AG04449 (cell line): ENCODE measurements around the gene ATP13A1.

Experiments
- CTCF ChIA-PET: fragments of 350-600 bp; formaldehyde crosslinking; extraction: SDS; loops from one replicate; lab custom pipeline; 2021; ENCODE audit warnings: antibody characterized with exemption; lab: Yijun Ruan, JAX
- POLR2A ChIA-PET: fragments of 400-600, 350-600 bp; formaldehyde crosslinking; extraction: SDS; loops from one replicate; lab custom pipeline; 2020; ENCODE audit warnings: antibody characterized with exemption, inconsistent platforms; lab: Yijun Ruan, JAX
- DNase-seq: peaks from one replicate; pipeline ENCODE4 v3.0.0-alpha.2; 2010; ENCODE audit warnings: low read depth, low spot score
- H3K4me3 ChIP-seq: 2 replicates; pipeline ENCODE4 v1.5.1; 2011; ENCODE audit warnings: low read depth, mild to moderate bottlenecking, control low read depth, low read length
- TF ChIP-seq, protein P1 (sequence below): IDR thresholded peaks from one replicate; pipeline ENCODE4 v1.5.1; 2011; ENCODE audit warnings: mild to moderate bottlenecking, moderate library complexity, low read length, control low read depth, inconsistent platforms; ENCODE audit not compliant: insufficient read depth; ENCODE audit errors: missing control alignments

Gene ATP13A1

GRCh38 chr19:19649155-19649554, 14.3 kb downstream of the ATP13A1 start:
- TF ChIP-seq, protein P1, sequence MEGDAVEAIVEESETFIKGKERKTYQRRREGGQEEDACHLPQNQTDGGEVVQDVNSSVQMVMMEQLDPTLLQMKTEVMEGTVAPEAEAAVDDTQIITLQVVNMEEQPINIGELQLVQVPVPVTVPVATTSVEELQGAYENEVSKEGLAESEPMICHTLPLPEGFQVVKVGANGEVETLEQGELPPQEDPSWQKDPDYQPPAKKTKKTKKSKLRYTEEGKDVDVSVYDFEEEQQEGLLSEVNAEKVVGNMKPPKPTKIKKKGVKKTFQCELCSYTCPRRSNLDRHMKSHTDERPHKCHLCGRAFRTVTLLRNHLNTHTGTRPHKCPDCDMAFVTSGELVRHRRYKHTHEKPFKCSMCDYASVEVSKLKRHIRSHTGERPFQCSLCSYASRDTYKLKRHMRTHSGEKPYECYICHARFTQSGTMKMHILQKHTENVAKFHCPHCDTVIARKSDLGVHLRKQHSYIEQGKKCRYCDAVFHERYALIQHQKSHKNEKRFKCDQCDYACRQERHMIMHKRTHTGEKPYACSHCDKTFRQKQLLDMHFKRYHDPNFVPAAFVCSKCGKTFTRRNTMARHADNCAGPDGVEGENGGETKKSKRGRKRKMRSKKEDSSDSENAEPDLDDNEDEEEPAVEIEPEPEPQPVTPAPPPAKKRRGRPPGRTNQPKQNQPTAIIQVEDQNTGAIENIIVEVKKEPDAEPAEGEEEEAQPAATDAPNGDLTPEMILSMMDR, result no peak
- no peak for DNase-seq
- ChIA-PET CTCF (interaction anchor here (0.6 to 8.0 kb wide), 2 partner anchors 116 to 205 kb away, joined by 3 to 279 read pairs; partner anchors contain the start of genes CILP2 and YJEFN3), POLR2A (no interaction called here)
- no peak overlapping the region for H3K4me3 ChIP-seq

- H3K4me3 ChIP-seq, result no peak overlapping the region
- TF ChIP-seq, protein P1, result no peak
- DNase-seq, result no peak
- CTCF ChIA-PET, result interaction anchor here (8.0 kb wide), 1 partner anchor 114 kb away, joined by 279 read pairs; the partner anchor contains the start of genes CILP2 and YJEFN3
- POLR2A ChIA-PET, result no interaction called here
Observed at GRCh38 chr19:19647037-19647835, 16.2 kb downstream of the ATP13A1 start.

DNA sequence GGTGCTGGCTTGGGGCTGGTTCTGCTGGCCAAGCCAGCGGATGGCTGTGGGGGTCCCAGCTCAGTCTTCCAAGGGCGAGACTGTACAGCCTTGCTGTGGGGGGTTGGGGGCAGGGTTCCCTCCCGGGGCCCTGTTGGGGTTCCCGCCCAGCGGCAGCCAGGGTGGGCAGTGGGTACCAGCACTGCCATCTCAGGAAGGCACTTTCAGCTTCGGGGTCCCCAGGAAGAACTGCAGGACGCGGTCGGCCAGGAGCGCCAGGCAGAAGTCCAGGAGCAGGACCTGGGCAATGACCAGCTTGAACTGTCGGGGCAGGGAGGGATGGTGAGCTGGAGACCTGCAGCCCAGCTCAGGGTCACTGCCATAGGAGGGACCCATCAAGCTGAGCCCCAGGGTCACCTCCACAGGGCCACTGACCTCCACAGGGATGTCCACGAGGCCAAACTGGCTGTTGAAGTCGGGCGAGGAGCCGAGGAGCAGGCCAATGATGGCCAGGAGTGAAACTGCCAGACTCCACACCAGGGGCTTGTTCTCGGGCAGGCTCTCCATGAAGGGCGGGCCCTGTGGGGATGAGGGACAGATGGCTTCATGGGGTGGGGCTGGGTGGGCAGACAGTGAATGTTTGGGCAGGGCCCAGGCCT, 18.1 kb downstream of the ATP13A1 start:
- TF ChIP-seq, protein P1, result no peak
- no peak overlapping the region for H3K4me3 ChIP-seq
- ChIA-PET CTCF (interaction anchor here (1.2 to 8.0 kb wide), 8 partner anchors 7 to 112 kb away, joined by 3 to 279 read pairs (median 27); partner anchors contain the start of genes ATP13A1, CILP2 and YJEFN3), POLR2A (no interaction called here)
- DNase-seq, result no peak

DNA sequence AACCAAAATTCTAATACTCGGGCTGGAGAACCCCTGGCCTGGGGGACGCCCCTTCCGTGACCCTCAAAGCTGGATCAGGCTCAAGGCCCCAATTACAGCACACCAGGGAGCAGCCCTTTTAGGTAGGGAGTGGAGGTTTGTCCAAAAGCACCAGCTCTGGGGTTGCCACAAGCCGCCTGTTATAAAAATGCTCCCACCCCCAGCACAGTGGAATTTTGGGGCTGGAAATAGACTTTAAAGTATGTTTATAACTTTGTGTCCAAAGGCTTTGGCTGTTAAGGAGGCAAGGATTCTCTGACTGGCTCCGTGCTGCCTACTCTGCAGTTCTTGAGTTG, 19.5 kb downstream of the ATP13A1 start:
- H3K4me3 ChIP-seq, result no peak overlapping the region
- ChIA-PET CTCF (interaction anchor here (0.6 to 8.0 kb wide), 28 partner anchors 9 to 140 kb away, joined by 3 to 279 read pairs (median 5); partner anchors contain the start of genes ATP13A1, CILP2, LPAR2 and NDUFA13), POLR2A (no interaction called here)
- TF ChIP-seq, protein P1, result no peak
- DNase-seq, result no peak

DNA sequence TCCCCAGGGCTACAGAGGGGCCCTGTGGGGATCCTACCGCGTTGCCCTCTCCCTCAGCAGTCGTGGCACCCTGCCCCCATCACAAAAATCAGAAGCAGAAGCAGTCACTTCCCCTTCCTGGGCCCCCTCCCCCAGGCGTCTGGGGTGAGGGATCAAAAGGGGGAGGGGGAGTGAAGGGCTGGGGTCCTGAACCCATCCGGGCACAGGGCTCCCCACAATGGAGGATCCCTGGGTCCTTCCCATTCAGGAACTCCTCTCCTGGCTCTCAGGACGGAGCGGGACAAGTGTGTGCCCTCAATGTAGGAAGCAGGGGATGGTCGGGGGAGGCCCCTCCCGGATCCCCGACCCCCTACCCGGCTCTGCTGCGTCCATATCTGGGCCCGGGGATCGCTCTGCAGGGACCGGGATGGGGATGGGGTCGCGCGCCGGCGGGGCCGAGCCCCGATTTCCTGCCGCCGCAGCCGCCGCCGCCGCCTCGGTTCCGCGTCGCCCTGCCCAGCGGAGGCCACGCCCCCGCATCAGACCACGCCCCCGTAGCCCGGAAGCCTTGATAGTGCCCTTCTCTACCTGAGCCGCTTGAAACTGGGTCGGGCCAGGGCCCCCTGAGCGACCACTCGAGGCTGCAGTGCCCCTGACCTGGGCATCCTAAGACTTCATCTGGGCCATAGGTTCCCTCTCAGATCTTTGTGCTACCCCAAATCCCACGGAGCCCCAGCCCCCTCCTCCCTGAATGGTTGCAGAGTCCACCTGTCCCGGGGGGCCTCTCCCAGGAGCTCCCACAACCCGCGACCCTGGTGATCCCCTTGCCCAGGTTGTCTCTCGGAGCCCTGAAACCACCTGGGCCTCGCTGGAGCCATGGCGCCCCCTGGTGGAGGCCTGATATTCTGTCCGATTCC, 20.1 kb downstream of the ATP13A1 start, which contains the start of gene GMIP:
Gene GMIP (minus strand): TSS at position 500 of the 896 bp plus-strand sequence. CDS start 128 bp downstream, at position 372.
- ChIA-PET CTCF (interaction anchor here (0.6 to 8.0 kb wide), 27 partner anchors 9 to 140 kb away, joined by 3 to 279 read pairs (median 5); partner anchors contain the start of genes ATP13A1, CILP2, LPAR2 and NDUFA13), POLR2A (interaction anchor here (0.9 kb wide), 1 partner anchor 111 kb away, joined by 4 read pairs; no protein-coding TSS in a partner anchor)
- H3K4me3 ChIP-seq, result peak within 1 kb of the TSS; percentile 88
- no peak for DNase-seq
- TF ChIP-seq, protein P1, result peak; percentile 79
